IMR-90 (cell line): Measurements from ENCODE around the gene TRIM75. TPM values are rescaled to one million over a fixed set of nuclear protein-coding genes. Genes with fewer than 3 reads are reported as not detected.

Experiments
- ATAC-seq: fragments of 200-7000 bp; cut with Tn5 transposase; 2 replicates; pipeline ENCODE4 v1.9.1; 2020; ENCODE audit warnings: low read depth, mild to moderate bottlenecking, moderate library complexity
- BruUV-seq: library from RNA; stranded (reverse); fragments of 400-500 nt; replicated peaks from 2 replicates; lab custom pipeline; 2021; lab: Mats Ljungman, UMichigan
- CTCF ChIA-PET: fragments of 300-600 bp; formaldehyde crosslinking; extraction: SDS; loops from one replicate; lab custom pipeline; 2021; ENCODE audit warnings: antibody characterized with exemption; lab: Yijun Ruan, JAX
- POLR2A ChIA-PET: fragments of 300-600 bp; sonication (Branson Sonifier 250); formaldehyde crosslinking; loops from one replicate; lab custom pipeline; 2022; ENCODE audit warnings: antibody characterized with exemption; ENCODE audit not compliant: unreplicated experiment; lab: Charles Lee
- DNase-seq: peaks from one replicate; pipeline ENCODE4 v3.0.0; 2013
- H2AFZ ChIP-seq: replicated peaks from 2 replicates; pipeline ENCODE3; 2013; ENCODE audit warnings: low read length, mild to moderate bottlenecking; ENCODE audit not compliant: poor library complexity
- H2AK5ac ChIP-seq: 2 replicates; pipeline ENCODE4 v1.6.1; 2013; ENCODE audit warnings: low read depth, low read length, inconsistent platforms
- H2AK9ac ChIP-seq: replicated peaks from 2 replicates; pipeline ENCODE3; 2013; ENCODE audit warnings: mild to moderate bottlenecking, low read depth, low read length, moderate library complexity; ENCODE audit not compliant: poor library complexity
- H2BK120ac ChIP-seq: 2 replicates; pipeline ENCODE4 v1.6.1; 2013; ENCODE audit warnings: low read depth, low read length, inconsistent platforms
- H2BK15ac ChIP-seq: 3 replicates; pipeline ENCODE4 v1.6.1; 2013; ENCODE audit warnings: low read depth, low read length, inconsistent platforms
- H2BK20ac ChIP-seq: 2 replicates; pipeline ENCODE4 v1.6.1; 2013; ENCODE audit warnings: low read depth, mild to moderate bottlenecking, inconsistent platforms, low read length, moderate library complexity
- H2BK5ac ChIP-seq: 2 replicates; pipeline ENCODE4 v1.6.1; 2013; ENCODE audit warnings: mild to moderate bottlenecking, low read depth, low read length, inconsistent platforms; ENCODE audit not compliant: poor library complexity, severe bottlenecking
- H3K14ac ChIP-seq: replicated peaks from 2 replicates; pipeline ENCODE4 v1.6.1; 2013; ENCODE audit warnings: low read depth, low read length, inconsistent platforms
- H3K18ac ChIP-seq: 2 replicates; pipeline ENCODE4 v1.6.1; 2013; ENCODE audit warnings: low read depth, low read length, control low read depth
- H3K23ac ChIP-seq: 2 replicates; pipeline ENCODE4 v1.6.1; 2013; ENCODE audit warnings: low read depth, low read length, inconsistent platforms
- H3K27ac ChIP-seq: 2 replicates; pipeline ENCODE4 v1.5.1; 2013; ENCODE audit warnings: mild to moderate bottlenecking, control low read depth, low read length; ENCODE audit not compliant: insufficient read depth
- H3K27me3 ChIP-seq: 2 replicates; pipeline ENCODE4 v1.6.1; 2013; ENCODE audit warnings: low read length; ENCODE audit not compliant: control insufficient read depth, insufficient read depth
- H3K36me3 ChIP-seq: 2 replicates; pipeline ENCODE4 v1.6.1; 2013; ENCODE audit warnings: low read length, mixed read lengths; ENCODE audit not compliant: control insufficient read depth, insufficient read depth
- H3K4ac ChIP-seq: 2 replicates; pipeline ENCODE4 v1.6.1; 2013; ENCODE audit warnings: low read depth, low read length, inconsistent platforms
- H3K4me1 ChIP-seq: 2 replicates; pipeline ENCODE4 v1.6.1; 2013; ENCODE audit warnings: low read length, mixed read lengths; ENCODE audit not compliant: control insufficient read depth, insufficient read depth
- H3K4me2 ChIP-seq: 2 replicates; pipeline ENCODE4 v1.6.1; 2013; ENCODE audit warnings: low read depth, mild to moderate bottlenecking, control low read depth, low read length, moderate library complexity
- H3K4me3 ChIP-seq: 2 replicates; pipeline ENCODE4 v1.5.1; 2013; ENCODE audit warnings: low read depth, mild to moderate bottlenecking, control low read depth, low read length, moderate library complexity; ENCODE audit not compliant: insufficient read depth
- H3K56ac ChIP-seq: 2 replicates; pipeline ENCODE4 v1.6.1; 2013; ENCODE audit warnings: low read length, inconsistent platforms; ENCODE audit not compliant: insufficient read depth; ENCODE audit errors: extremely low read depth
- H3K79me1 ChIP-seq, 2 experiments: 2 replicates each; pipeline ENCODE4 v1.6.1; 2013; ENCODE audit warnings: low read length in 2 of 2, inconsistent platforms in 1 of 2, low read depth in 1 of 2
- H3K9ac ChIP-seq: 2 replicates; pipeline ENCODE4 v1.6.1; 2013; ENCODE audit warnings: low read depth, low read length, control low read depth
- H3K9me1 ChIP-seq: 2 replicates; pipeline ENCODE4 v1.6.1; 2013; ENCODE audit warnings: low read length, inconsistent platforms; ENCODE audit not compliant: insufficient read depth
- H3K9me3 ChIP-seq: 2 replicates; pipeline ENCODE4 v1.6.1; 2013; ENCODE audit warnings: low read length; ENCODE audit not compliant: control insufficient read depth, insufficient read depth
- H4K20me1 ChIP-seq: 2 replicates; pipeline ENCODE4 v1.6.1; 2013; ENCODE audit warnings: low read length, inconsistent platforms; ENCODE audit not compliant: insufficient read depth
- H4K5ac ChIP-seq: 2 replicates; pipeline ENCODE4 v1.6.1; 2013; ENCODE audit warnings: mild to moderate bottlenecking, low read depth, low read length, control low read depth
- H4K8ac ChIP-seq, 2 experiments: 2 replicates each; pipeline ENCODE4 v1.6.1; 2013; ENCODE audit warnings: low read depth in 2 of 2, low read length in 2 of 2, control low read depth in 1 of 2, inconsistent platforms in 1 of 2
- H4K91ac ChIP-seq: 2 replicates; pipeline ENCODE4 v1.6.1; 2013; ENCODE audit warnings: low read depth, low read length, inconsistent platforms; ENCODE audit not compliant: insufficient read depth
- BHLHE40 ChIP-seq: fragments of 150-350 bp; IDR thresholded peaks from 2 replicates; pipeline ENCODE4 v1.6.1; 2016; ENCODE audit warnings: mild to moderate bottlenecking, low read depth, low read length
- CEBPB ChIP-seq: IDR thresholded peaks from 2 replicates; pipeline ENCODE4 v1.6.1; 2012; ENCODE audit warnings: low read depth, low read length, improper control_type of control experiment
- CHD1 ChIP-seq: IDR thresholded peaks from 2 replicates; pipeline ENCODE4 v1.6.1; 2012; ENCODE audit warnings: low read depth, low read length, improper control_type of control experiment
- CTCF ChIP-seq: conservative IDR thresholded peaks from 2 replicates; pipeline ENCODE4 v1.5.1; 2012; ENCODE audit warnings: mild to moderate bottlenecking, low read depth, low read length, improper control_type of control experiment
- ELK1 ChIP-seq: fragments of 150-350 bp; IDR thresholded peaks from 2 replicates; pipeline ENCODE4 v1.6.1; 2016; ENCODE audit warnings: low read depth, mild to moderate bottlenecking, low read length, moderate library complexity, borderline replicate concordance
- FOS ChIP-seq: fragments of 150-350 bp; IDR thresholded peaks from 2 replicates; pipeline ENCODE4 v1.6.1; 2016; ENCODE audit warnings: low read depth, low read length
- MAFK ChIP-seq: IDR thresholded peaks from 2 replicates; pipeline ENCODE4 v1.6.1; 2012; ENCODE audit warnings: low read depth, low read length, improper control_type of control experiment
- MAZ ChIP-seq: IDR thresholded peaks from 2 replicates; pipeline ENCODE4 v1.6.1; 2012; ENCODE audit warnings: low read depth, mild to moderate bottlenecking, low read length, improper control_type of control experiment, moderate library complexity, borderline replicate concordance
- MXI1 ChIP-seq: IDR thresholded peaks from 2 replicates; pipeline ENCODE4 v1.6.1; 2012; ENCODE audit warnings: low read depth, mild to moderate bottlenecking, low read length, moderate library complexity, borderline replicate concordance
- NFE2L2 ChIP-seq: fragments of 150-350 bp; IDR thresholded peaks from 2 replicates; pipeline ENCODE4 v1.6.1; 2016; ENCODE audit warnings: low read depth, mild to moderate bottlenecking, low read length
- POLR2A ChIP-seq: IDR thresholded peaks from 2 replicates; pipeline ENCODE4 v1.6.1; 2012; ENCODE audit warnings: mild to moderate bottlenecking, low read depth, low read length
- RAD21 ChIP-seq: IDR thresholded peaks from 2 replicates; pipeline ENCODE4 v1.6.1; 2012; ENCODE audit warnings: low read length, improper control_type of control experiment
- RCOR1 ChIP-seq: IDR thresholded peaks from 2 replicates; pipeline ENCODE4 v1.6.1; 2012; ENCODE audit warnings: mild to moderate bottlenecking, low read length, improper control_type of control experiment; ENCODE audit not compliant: insufficient replicate concordance
- RFX5 ChIP-seq: IDR thresholded peaks from 2 replicates; pipeline ENCODE4 v1.8.0; 2012; ENCODE audit warnings: low read depth, mild to moderate bottlenecking, low read length, moderate library complexity
- SMC3 ChIP-seq: fragments of 150-350 bp; IDR thresholded peaks from 2 replicates; pipeline ENCODE4 v1.6.1; 2016; ENCODE audit warnings: low read depth, mild to moderate bottlenecking, antibody characterized with exemption, low read length, moderate library complexity
- USF2 ChIP-seq: fragments of 150-350 bp; IDR thresholded peaks from 2 replicates; pipeline ENCODE4 v1.6.1; 2017; ENCODE audit warnings: mild to moderate bottlenecking, antibody characterized with exemption, low read length, low read depth
- WGBS, 2 experiments: methylation state at CpG; one replicate each; pipeline versions ENCODE4 v1.1.5 to v1.1.7; 2013; ENCODE audit warnings: missing lambda C conversion rate in 2 of 2; ENCODE audit not compliant: insufficient read length in 1 of 2; ENCODE audit errors: extremely low coverage in 2 of 2; 5-methylcytosine and 5-hydroxymethylcytosine counted together
- dilution Hi-C: fragments of 300-500 bp; cut with HindIII; formaldehyde crosslinking; loops from one replicate; pipeline ENCODE4 v1.14.3; 2018; ENCODE audit warnings: low sequenced_read_pairs; ENCODE audit not compliant: unreplicated experiment
- in situ Hi-C: fragments of 300-500 bp; cut with MboI; formaldehyde crosslinking; loops from 3 replicates; pipeline ENCODE4 v1.14.3; 2019; ENCODE audit warnings: low sequenced_read_pairs, inconsistent platforms, mixed read lengths
- intact Hi-C: fragments of 100-400 bp; cut with micrococcal nuclease; formaldehyde crosslinking; loops from 2 replicates; pipeline ENCODE4 v1.10.0; 2022
- polyA plus RNA-seq, 3 experiments: library from polyadenylated mRNA; depleted of rRNA; stranded (reverse); fragments of >200 nt; gene quantifications; 2 replicates each; pipeline ENCODE4 v1.2.3, GENCODE V29; 2012; ENCODE audit warnings: low replicate concordance in 1 of 3
- total RNA-seq: library from RNA; depleted of rRNA; stranded (reverse); fragments of >200 nt; gene quantifications from 2 replicates; pipeline ENCODE4 v1.2.3, GENCODE V29; 2012

TRIM75 gene
- total and polyA plus RNA-seq, 2 of the 4 experiments (the other 2 are of a cell fraction) = not detected

GRCh38 chr4:165005352-165005925, 48.2 kb upstream of the TRIM75 start:
- DNase-seq (no peak), ATAC-seq (no peak)
- H3K36me3 ChIP-seq = no peaks in the 10 kb centered on the region
- no peak overlapping the region for H3K4me2 ChIP-seq
- no peak overlapping the region for H3K27ac ChIP-seq
- H2AK9ac ChIP-seq = no peak overlapping the region
- no peak overlapping the region for H3K4ac ChIP-seq
- no peak overlapping the region for H3K4me3 ChIP-seq
- 93% methylated on average over 2 of the region's 6 CpGs; no CpG with 5 or more reads in 1 of the 2 experiments for WGBS, 2 experiments
- no peak overlapping the region for H4K91ac ChIP-seq
- ChIA-PET POLR2A (no interaction called here), CTCF (no interaction called here)
- no peak overlapping the region for H3K23ac ChIP-seq
- no peaks in the 10 kb centered on the region for H3K9me3 ChIP-seq
- no peaks in the 10 kb centered on the region for H3K27me3 ChIP-seq
- TF ChIP-seq POLR2A = no peak
- TF ChIP-seq BHLHE40 = no peak
- TF ChIP-seq MAFK = no peak
- TF ChIP-seq NFE2L2 = no peak
- no peak for TF ChIP-seq CEBPB
- TF ChIP-seq CTCF = no peak
- TF ChIP-seq CHD1 = no peak
- TF ChIP-seq SMC3 = no peak
- TF ChIP-seq RAD21 = no peak
- TF ChIP-seq USF2 = no peak
- TF ChIP-seq ELK1 = no peak
- TF ChIP-seq MAZ = no peak
- TF ChIP-seq FOS = no peak
- no peak for TF ChIP-seq MXI1
- TF ChIP-seq RFX5 = no peak
- TF ChIP-seq RCOR1 = no peak
- H3K18ac ChIP-seq = no peak overlapping the region
- H4K20me1 ChIP-seq = no peaks in the 10 kb centered on the region
- dilution Hi-C loops = no loop called here
- no peaks in the 10 kb centered on the region for H3K9me1 ChIP-seq
- H2BK120ac ChIP-seq = no peak overlapping the region
- intact Hi-C loops = no loop called here
- no peak overlapping the region for H2BK5ac ChIP-seq
- H3K56ac ChIP-seq = no peak overlapping the region
- no peak overlapping the region for H2AFZ ChIP-seq
- BruUV-seq = no TSS peak
- no peak overlapping the region for H3K14ac ChIP-seq
- H3K4me1 ChIP-seq = no peaks in the 10 kb centered on the region
- H3K9ac ChIP-seq = no peak overlapping the region
- H3K79me1 ChIP-seq = no peaks in the 10 kb centered on the region
- H2BK20ac ChIP-seq = no peak overlapping the region
- no peak overlapping the region for H2BK15ac ChIP-seq
- no peak overlapping the region for H4K5ac ChIP-seq
- H4K8ac ChIP-seq = no peak overlapping the region
- no peak overlapping the region for H2AK5ac ChIP-seq
- in situ Hi-C loops = no loop called here
